HG03565 (cell line): Measurements from ENCODE around the gene C15orf61.

ENCODE experiments used
- ATAC-seq: cut with Tn5 transposase; IDR thresholded peaks from one replicate; pipeline ENCODE4 v1.9.1; 2021; ENCODE audit warnings: mild to moderate bottlenecking, moderate library complexity; ENCODE audit not compliant: unreplicated experiment

The C15orf61 gene

GRCh38 chr15:67521029-67521782 is at the start of gene C15orf61:
C15orf61 (plus strand) TSS chr15:67521131; CDS start chr15:67521249, 118 bp downstream.
- peak; percentile 74 for ATAC-seq

- no peak for ATAC-seq
Observed at GRCh38 chr15:67472957-67473356, 48.0 kb upstream of the C15orf61 start.

GRCh38 chr15:67474405-67475110 is 46.4 kb upstream of the C15orf61 start:
- no peak for ATAC-seq

GRCh38 chr15:67479781-67480505 is 41.0 kb upstream of the C15orf61 start:
- ATAC-seq, result no peak

- ATAC-seq, result no peak
Observed at GRCh38 chr15:67480741-67481140, 40.2 kb upstream of the C15orf61 start.

DNA sequence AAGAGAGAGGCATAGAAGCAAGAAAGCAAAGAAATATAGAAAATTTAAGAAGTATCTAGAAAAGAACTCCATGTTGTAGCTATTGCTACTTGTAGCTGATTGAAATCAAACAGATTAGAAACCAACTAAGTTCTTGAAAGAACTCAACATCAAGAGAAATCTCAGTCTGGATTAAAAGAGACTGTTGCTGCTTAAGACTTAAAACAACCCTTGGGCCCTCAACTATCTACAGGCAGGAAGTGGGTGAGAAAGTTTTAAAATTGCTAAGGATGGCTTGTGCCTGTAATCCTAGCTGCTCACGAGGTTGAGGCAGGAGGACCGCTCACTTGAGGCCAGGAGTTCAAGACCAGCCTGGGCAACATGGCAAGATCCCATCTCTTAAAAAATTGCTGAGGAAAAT is 39.3 kb upstream of the C15orf61 start:
- no peak for ATAC-seq

GRCh38 chr15:67495585-67495984 is 25.3 kb upstream of the C15orf61 start:
- no peak for ATAC-seq

DNA sequence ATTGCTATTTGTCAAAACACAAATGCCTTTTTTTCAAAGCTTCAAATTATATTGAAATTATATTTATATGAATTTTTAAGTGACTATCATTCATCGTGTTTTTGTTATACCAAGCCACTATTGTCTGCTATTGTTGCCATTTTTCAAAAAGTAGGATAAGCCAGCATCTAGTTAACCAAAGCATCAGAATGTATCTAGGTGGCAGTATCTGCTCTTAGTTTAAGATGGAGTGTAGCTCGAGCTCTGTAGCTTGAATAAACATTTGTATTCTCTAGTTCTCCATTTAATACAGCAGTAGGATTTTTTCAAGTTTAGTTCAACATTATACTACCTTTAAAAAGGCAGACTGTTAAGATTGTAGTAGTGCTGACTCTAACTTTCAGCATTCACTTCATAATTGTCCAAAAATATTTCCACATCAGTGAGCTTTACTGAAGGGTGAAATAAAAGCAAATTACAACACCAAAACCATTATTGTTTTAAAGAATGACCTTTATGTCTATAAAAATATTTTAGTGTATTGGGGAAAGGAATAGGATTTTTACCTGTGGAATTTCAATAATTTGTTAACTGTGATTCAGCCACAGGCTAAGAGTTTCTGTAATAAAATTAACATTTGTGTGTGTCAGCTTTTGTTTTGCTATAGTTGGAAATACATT is 19.6 kb upstream of the C15orf61 start:
- ATAC-seq, result no peak

DNA sequence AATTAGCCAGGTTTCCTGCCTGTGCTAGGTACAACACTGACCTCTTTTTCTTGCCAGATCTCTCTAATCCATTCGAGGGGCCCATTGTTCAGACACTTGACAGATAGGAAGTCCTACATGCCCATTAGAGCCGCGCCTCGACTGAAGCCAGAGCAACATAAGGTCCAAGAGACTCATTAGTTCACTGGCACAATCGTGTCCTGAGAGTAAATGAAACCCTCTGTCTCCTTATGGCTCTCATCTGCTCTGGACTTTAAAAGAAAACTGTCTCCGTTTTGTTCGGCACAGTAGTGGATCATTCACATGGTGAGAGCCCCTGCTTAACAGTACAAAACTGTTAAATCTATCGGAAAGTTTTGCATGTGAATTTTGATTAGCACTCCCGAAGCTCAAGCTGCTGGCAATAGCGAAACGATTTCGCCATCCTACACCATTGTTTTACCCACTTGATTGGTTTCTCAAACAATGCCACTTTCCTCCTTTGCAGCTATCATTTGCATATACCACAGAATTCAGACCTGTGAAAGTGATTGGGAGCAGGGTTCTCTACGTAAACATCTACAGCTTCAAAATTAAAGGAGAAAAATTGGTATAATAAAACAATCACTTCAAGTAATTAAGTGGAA is 19.0 kb upstream of the C15orf61 start:
- ATAC-seq, result no peak

- no peak for ATAC-seq
Observed at GRCh38 chr15:67504056-67504455, 16.9 kb upstream of the C15orf61 start.

- ATAC-seq, result no peak
Observed at GRCh38 chr15:67504796-67505195, 16.1 kb upstream of the C15orf61 start.

DNA sequence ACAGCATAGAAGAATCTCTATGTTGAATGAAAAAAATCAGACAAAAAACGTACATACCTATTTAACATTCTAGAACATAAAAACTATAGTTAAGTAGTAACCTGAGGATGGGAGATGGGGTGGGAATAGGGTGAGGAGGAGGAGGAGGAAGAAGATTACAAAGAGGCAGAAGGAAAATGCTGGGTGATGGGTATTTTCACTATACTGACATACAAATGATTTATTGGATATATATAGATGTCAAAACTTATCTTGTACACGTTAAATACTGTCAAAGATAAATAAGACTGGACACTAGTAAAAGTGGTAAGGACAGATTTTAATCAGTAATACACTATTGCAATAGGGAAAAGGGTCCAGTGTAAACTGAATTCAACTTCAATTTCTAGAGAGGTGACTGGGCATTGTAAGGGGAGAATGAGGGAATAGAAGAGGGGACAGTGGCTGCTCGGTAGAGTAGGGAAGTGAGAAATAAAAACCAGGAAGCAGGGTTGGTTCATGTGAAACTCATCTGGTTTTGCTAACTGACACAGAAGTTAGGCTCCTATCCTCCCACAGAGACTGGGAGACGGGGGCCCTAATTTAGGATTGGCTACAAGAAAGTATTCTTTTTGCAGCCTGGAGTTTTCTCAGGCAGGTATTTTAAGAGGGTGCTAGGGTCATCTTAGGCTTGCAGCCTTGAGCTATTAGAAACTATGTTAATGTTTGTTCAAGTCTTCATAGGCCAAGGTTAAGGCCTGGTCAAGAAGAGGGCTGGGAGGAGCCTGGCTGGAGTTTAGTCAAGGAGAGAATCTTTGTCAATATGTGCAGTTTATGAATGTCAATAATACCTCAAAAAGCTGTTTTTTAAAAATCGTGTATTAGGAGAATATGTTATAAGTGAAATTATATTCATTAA is 15.0 kb upstream of the C15orf61 start:
- ATAC-seq, result no peak

DNA sequence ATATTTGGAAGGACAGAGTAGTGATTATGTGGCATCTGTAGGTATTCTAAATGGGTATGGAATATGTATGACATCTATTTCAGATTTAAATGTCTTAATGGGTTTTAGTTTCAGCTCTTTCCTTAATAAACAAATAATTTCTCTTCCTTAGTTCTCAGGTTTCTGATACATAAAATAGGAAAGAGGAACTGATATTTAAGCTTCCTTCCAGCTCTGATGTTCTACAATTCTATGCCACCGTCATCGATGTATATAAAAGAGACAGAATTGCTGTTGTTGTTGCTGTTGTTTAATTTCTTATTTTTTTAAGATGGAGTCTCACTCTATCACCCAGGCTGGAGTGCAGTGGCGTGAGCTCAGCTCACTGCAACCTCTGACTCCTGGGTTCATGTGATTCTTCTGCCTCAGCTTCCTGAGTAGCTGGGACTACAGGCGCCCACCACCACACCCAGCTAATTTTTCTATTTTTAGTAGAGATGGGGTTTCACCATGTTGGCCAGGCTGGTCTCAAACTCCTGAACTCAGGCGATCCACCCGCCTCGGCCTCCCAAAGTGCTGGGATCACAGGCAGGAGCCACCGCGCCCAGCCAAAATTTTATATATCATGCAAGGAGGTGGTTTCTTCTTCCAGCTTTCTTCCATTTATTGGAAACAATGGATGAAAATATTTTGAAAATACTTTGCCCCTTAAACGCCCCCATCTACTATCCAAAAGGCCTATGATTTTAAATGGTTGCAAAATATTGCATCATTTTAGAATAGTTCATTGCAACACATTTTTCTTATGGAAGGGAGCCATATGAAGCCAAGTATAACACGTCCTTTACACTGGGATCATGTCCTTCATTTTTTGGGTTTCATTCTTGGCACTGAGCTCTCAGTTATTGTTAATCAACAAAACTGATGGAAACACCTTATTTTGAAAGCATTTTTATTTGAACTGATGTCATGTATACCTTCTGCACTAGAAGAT is 13.9 kb upstream of the C15orf61 start:
- ATAC-seq, result no peak

DNA sequence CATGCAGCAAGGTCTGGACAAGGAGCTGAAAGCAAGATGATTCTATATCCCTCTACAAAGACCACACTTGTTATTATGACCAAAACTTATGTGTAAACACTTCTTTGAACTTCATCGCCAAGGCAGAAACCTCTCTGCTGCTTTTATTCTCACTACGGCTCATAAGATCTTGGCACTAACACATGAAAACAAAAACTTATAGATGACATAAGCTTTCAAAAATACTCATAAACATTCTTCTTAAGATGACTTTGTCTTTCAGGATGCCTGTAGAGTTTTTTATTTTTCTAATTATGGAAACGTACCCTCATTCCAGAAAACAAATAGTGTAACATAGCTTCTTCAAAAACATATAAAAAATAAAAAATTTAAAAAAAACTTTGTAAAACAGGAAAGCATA is 12.5 kb upstream of the C15orf61 start:
- no peak for ATAC-seq

DNA sequence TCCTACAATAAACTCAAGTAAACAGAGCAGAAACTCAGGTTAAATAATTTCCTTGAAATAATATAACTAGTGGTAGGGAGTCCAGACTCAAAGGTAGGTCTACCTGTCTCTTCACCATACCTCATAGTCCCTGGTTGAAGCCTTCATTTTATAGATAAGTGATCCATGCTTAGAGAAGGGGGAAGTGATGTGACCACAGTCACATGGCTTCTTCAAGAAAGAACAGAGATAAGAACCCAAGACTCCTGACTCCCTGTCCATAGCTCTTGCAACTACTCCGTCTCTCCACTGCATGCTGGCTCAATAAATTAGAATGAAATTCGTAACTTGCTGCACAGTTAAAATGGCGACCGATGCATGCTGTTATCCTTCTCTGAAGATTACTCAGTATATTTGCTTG is 11.0 kb upstream of the C15orf61 start:
- no peak for ATAC-seq

GRCh38 chr15:67510597-67511190 is 10.2 kb upstream of the C15orf61 start:
- no peak for ATAC-seq

- ATAC-seq, result no peak
Observed at GRCh38 chr15:67511606-67512005, 9.3 kb upstream of the C15orf61 start.

DNA sequence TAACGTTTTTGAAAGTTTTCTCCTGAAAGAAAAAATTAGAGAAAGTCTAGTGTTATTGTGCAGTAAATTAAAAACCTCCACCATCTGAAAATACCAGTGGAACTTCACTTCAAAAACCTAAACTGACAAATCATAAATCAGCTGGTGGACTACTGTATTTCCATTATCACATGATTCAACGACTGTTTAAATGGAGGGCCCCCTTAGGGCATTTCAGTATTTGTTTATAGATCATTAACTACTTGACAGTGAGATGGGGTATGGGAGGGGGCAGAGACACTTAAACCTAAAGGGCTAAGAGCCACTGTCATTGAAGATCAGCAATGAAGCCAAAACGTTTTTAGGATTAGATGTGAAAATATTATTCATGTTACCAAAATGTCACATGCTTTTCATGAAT is 8.8 kb upstream of the C15orf61 start:
- ATAC-seq, result no peak
